CD4-positive, alpha-beta T cell (primary cell): ENCODE measurements around the gene SND1. TPM values are rescaled to one million over a fixed set of nuclear protein-coding genes. Genes with fewer than 3 reads are reported as not detected.

Experiments
- ATAC-seq: fragments of 200-7000 bp; cut with Tn5 transposase; one replicate; pipeline ENCODE4 v1.10.0; 2022; ENCODE audit warnings: mild to moderate bottlenecking; ENCODE audit not compliant: poor library complexity
- CTCF ChIA-PET: fragments of 350-600 bp; sonication (Branson Sonifier 250); formaldehyde crosslinking; loops from one replicate; lab custom pipeline; 2021; ENCODE audit warnings: antibody characterized with exemption, inconsistent platforms; lab: Charles Lee
- POLR2A ChIA-PET: fragments of 350-600 bp; sonication (Branson Sonifier 250); formaldehyde crosslinking; loops from one replicate; lab custom pipeline; 2021; ENCODE audit warnings: antibody characterized with exemption, inconsistent platforms; lab: Charles Lee
- DNase-seq, 14 experiments: peaks; one replicate each; pipeline ENCODE4 v3.0.0-alpha.2; 2013 to 2020; ENCODE audit warnings: mixed read lengths in 2 of 14
- H3K27ac ChIP-seq, 2 donors: one replicate each; pipeline versions ENCODE4 v1.5.1 to v1.7.0; 2013; ENCODE audit warnings: low read length in 2 of 2, low read depth in 1 of 2, mild to moderate bottlenecking in 1 of 2
- H3K27me3 ChIP-seq, 2 experiments: 1 replicate in 1 of 2; 2 replicates in 1 of 2; pipeline versions ENCODE4 v1.6.1 to v1.7.0; 2013; ENCODE audit warnings: low read length in 2 of 2, control low read depth in 1 of 2, mild to moderate bottlenecking in 1 of 2, moderate library complexity in 1 of 2; ENCODE audit not compliant: insufficient read depth in 2 of 2, control insufficient read depth in 1 of 2
- H3K36me3 ChIP-seq: one replicate; pipeline ENCODE4 v1.6.1; 2013; ENCODE audit warnings: low read length, control low read depth; ENCODE audit not compliant: insufficient read depth
- H3K4me1 ChIP-seq: one replicate; pipeline ENCODE4 v1.6.1; 2013; ENCODE audit warnings: low read length, control low read depth; ENCODE audit not compliant: insufficient read depth
- H3K4me3 ChIP-seq: one replicate; pipeline ENCODE4 v1.5.1; 2013; ENCODE audit warnings: mild to moderate bottlenecking, low read length, moderate library complexity
- H3K9me3 ChIP-seq, 2 experiments: 1 replicate in 1 of 2; 2 replicates in 1 of 2; pipeline versions ENCODE4 v1.6.1 to v1.7.0; 2013; ENCODE audit warnings: low read length in 2 of 2, mild to moderate bottlenecking in 2 of 2, control low read depth in 1 of 2, moderate library complexity in 1 of 2; ENCODE audit not compliant: control insufficient read depth in 1 of 2, insufficient read depth in 1 of 2
- H3K27ac Mint-ChIP-seq: one replicate; pipeline ENCODE4 v1.8.0; 2020; ENCODE audit warnings: mixed read lengths
- H3K27me3 Mint-ChIP-seq: one replicate; pipeline ENCODE4 v1.8.0; 2021; ENCODE audit warnings: mixed read lengths
- H3K36me3 Mint-ChIP-seq: one replicate; pipeline ENCODE4 v1.8.0; 2021; ENCODE audit warnings: low read depth, mixed read lengths
- H3K4me1 Mint-ChIP-seq: one replicate; pipeline ENCODE4 v1.8.0; 2021; ENCODE audit warnings: low read depth, mixed read lengths
- H3K4me3 Mint-ChIP-seq: one replicate; pipeline ENCODE4 v1.8.0; 2020; ENCODE audit warnings: mild to moderate bottlenecking, mixed read lengths
- H3K9me3 Mint-ChIP-seq: one replicate; pipeline ENCODE4 v1.8.0; 2020; ENCODE audit warnings: mixed read lengths
- CTCF ChIP-seq: fragments of 200-600 bp; IDR thresholded peaks from one replicate; pipeline ENCODE4 v1.8.0; 2022; ENCODE audit warnings: antibody characterized with exemption, mild to moderate bottlenecking
- intact Hi-C, 2 experiments: fragments of 100-400 bp; cut with DNase I in 1 of 2; cut with micrococcal nuclease in 1 of 2; formaldehyde crosslinking; loops; one replicate each; pipeline versions ENCODE4 v1.15.1 to v1.9.0; 2023 to 2025; cut with DNase I, micrococcal nuclease
- total RNA-seq, 174 experiments: library from RNA in 2 of 174; stranded (reverse) in 2 of 174; gene quantifications; one replicate each; pipeline ENCODE4 v1.2.3 and lab custom pipeline; 2021 to 2026

SND1 gene
- total RNA-seq, 2 experiments from 2014 or later: 104 to 113 TPM

GRCh38 chr7:127980901-127981300, 328.9 kb downstream of the SND1 start:
- DNase-seq (no peak), ATAC-seq (no peak)
- peaks cover 8 to 15% of the 10 kb centered on the region in 2 experiments for H3K9me3 ChIP-seq
- Mint-ChIP-seq H3K27ac (peak overlapping the region; percentile 38), H3K36me3 (peaks cover 48% of the 10 kb centered on the region), H3K4me3 (no peak overlapping the region), H3K27me3 (no peaks in the 10 kb centered on the region), H3K9me3 (peaks cover 15% of the 10 kb centered on the region), H3K4me1 (peaks cover 45% of the 10 kb centered on the region)
- ChIA-PET POLR2A (no interaction called here), CTCF (no interaction called here)
- H3K4me1 ChIP-seq: no peaks in the 10 kb centered on the region
- H3K27ac ChIP-seq: no peak overlapping the region
- H3K36me3 ChIP-seq: peaks cover 20% of the 10 kb centered on the region
- no peak overlapping the region for H3K4me3 ChIP-seq
- intact Hi-C loops: no loop called here
- no peak for TF ChIP-seq CTCF
- H3K27me3 ChIP-seq: no peaks in the 10 kb centered on the region

- intact Hi-C loops: no loop called here
- DNase-seq: no peak
- H3K36me3 ChIP-seq: peaks cover 12% of the 10 kb centered on the region
- no peak overlapping the region for H3K4me3 ChIP-seq
- H3K4me1 ChIP-seq: no peaks in the 10 kb centered on the region
- H3K27ac ChIP-seq: no peak overlapping the region
- Mint-ChIP-seq H3K9me3 (peaks cover 15% of the 10 kb centered on the region), H3K4me1 (peaks cover 45% of the 10 kb centered on the region), H3K36me3 (peaks cover 37% of the 10 kb centered on the region), H3K4me3 (no peak overlapping the region), H3K27ac (peak overlapping the region; percentile 38), H3K27me3 (no peaks in the 10 kb centered on the region)
- H3K27me3 ChIP-seq: no peaks in the 10 kb centered on the region
- CTCF ChIA-PET: no interaction called here
- H3K9me3 ChIP-seq: peaks cover 8 to 15% of the 10 kb centered on the region in 2 experiments
- no peak for TF ChIP-seq CTCF
- ATAC-seq: no peak
- POLR2A ChIA-PET: no interaction called here
Observed at GRCh38 chr7:127981965-127982364, 330.0 kb downstream of the SND1 start.

- H3K36me3 Mint-ChIP-seq: peaks cover 18% of the 10 kb centered on the region
- ATAC-seq: no peak
Observed at GRCh38 chr7:127983804-127984332, 331.9 kb downstream of the SND1 start.

More at GRCh38 chr7:127983804-127984332, 331.9 kb downstream of the SND1 start:
- no peaks in the 10 kb centered on the region for H3K27me3 Mint-ChIP-seq
- Histone ChIP-seq H3K27me3 (no peaks in the 10 kb centered on the region), H3K4me3 (no peak overlapping the region), H3K36me3 (peaks cover 6% of the 10 kb centered on the region), H3K4me1 (no peaks in the 10 kb centered on the region), H3K27ac (no peak overlapping the region), H3K9me3 (peaks cover 4% of the 10 kb centered on the region in 2 experiments)
- peaks cover 37% of the 10 kb centered on the region for H3K4me1 Mint-ChIP-seq
- ChIA-PET CTCF (no interaction called here), POLR2A (no interaction called here)
- intact Hi-C loops: no loop called here
- H3K27ac Mint-ChIP-seq: no peak overlapping the region
- no peak for DNase-seq
- no peak overlapping the region for H3K4me3 Mint-ChIP-seq
- no peak for TF ChIP-seq CTCF
- H3K9me3 Mint-ChIP-seq: peaks cover 6% of the 10 kb centered on the region
